Stimulated activated naive B cell treated with anti-CD40 and anti-IgM and Interleukin-4, amounts not matched to agents 10 μg/mL and 1 μg/mL and 100 μg/mL, for 72 hours (primary cell): ENCODE data around the gene INTS1.

Experiments
- ATAC-seq, 2 donors: fragments of 150-1000 bp; cut with Tn5 transposase; replicated peaks; 2 replicates each; pipeline ENCODE4 v1.10.0; 2021; ENCODE audit warnings: moderate library complexity in 1 of 2
- DNase-seq: peaks from one replicate; pipeline ENCODE4 v3.0.0; 2021
- H3K27ac Mint-ChIP-seq: one replicate; pipeline ENCODE4 v1.8.0; 2022; ENCODE audit warnings: mild to moderate bottlenecking, mixed read lengths
- H3K27me3 Mint-ChIP-seq, 2 donors: one replicate each; pipeline ENCODE4 v1.8.0; 2022; ENCODE audit warnings: mixed read lengths in 2 of 2
- H3K36me3 Mint-ChIP-seq, 2 donors: one replicate each; pipeline ENCODE4 v1.8.0; 2022; ENCODE audit warnings: mixed read lengths in 2 of 2, mild to moderate bottlenecking in 1 of 2
- H3K4me1 Mint-ChIP-seq, 2 donors: one replicate each; pipeline ENCODE4 v1.8.0; 2022; ENCODE audit warnings: mixed read lengths in 2 of 2, mild to moderate bottlenecking in 1 of 2
- H3K4me3 Mint-ChIP-seq, 2 donors: one replicate each; pipeline ENCODE4 v1.8.0; 2022; ENCODE audit warnings: mild to moderate bottlenecking in 2 of 2, mixed read lengths in 2 of 2, moderate library complexity in 1 of 2
- H3K9me3 Mint-ChIP-seq, 2 donors: one replicate each; pipeline ENCODE4 v1.8.0; 2022; ENCODE audit warnings: mixed read lengths in 2 of 2, mild to moderate bottlenecking in 1 of 2

INTS1 gene

GRCh38 chr7:1498370-1499305 lies 5.6 kb downstream of the INTS1 start:
- Mint-ChIP-seq H3K27ac (peak overlapping the region; percentile 20), H3K9me3 (no peaks in the 10 kb centered on the region), H3K4me3 (no peak overlapping the region), H3K4me1 (peaks cover 25 to 30% of the 10 kb centered on the region in 2 donors), H3K36me3 (peaks cover 40 to 44% of the 10 kb centered on the region in 2 donors), H3K27me3 (no peaks in the 10 kb centered on the region)
- ATAC-seq (no peak), DNase-seq (no peak)

GRCh38 chr7:1497293-1497927 lies 6.8 kb downstream of the INTS1 start:
- Mint-ChIP-seq H3K27me3 (no peaks in the 10 kb centered on the region), H3K4me1 (peaks cover 16 to 19% of the 10 kb centered on the region in 2 donors), H3K27ac (no peak overlapping the region), H3K9me3 (no peaks in the 10 kb centered on the region), H3K36me3 (peaks cover 41% of the 10 kb centered on the region in 2 donors), H3K4me3 (no peak overlapping the region)
- ATAC-seq = no peak
- no peak for DNase-seq

- H3K9me3 Mint-ChIP-seq = no peaks in the 10 kb centered on the region
- H3K27me3 Mint-ChIP-seq = no peaks in the 10 kb centered on the region
- DNase-seq (no peak), ATAC-seq (no peak)
- peaks cover 9 to 12% of the 10 kb centered on the region in 2 donors for H3K4me1 Mint-ChIP-seq
- no peak overlapping the region for H3K4me3 Mint-ChIP-seq
- H3K27ac Mint-ChIP-seq = no peak overlapping the region
- H3K36me3 Mint-ChIP-seq = peaks cover 41 to 42% of the 10 kb centered on the region in 2 donors
These were observed 7.5 kb downstream of the INTS1 start for GRCh38 chr7:1496531-1497292.

- ATAC-seq (no peak), DNase-seq (no peak)
- H3K36me3 Mint-ChIP-seq = peaks cover 39 to 44% of the 10 kb centered on the region in 2 donors
- peaks cover 5 to 8% of the 10 kb centered on the region in 2 donors for H3K4me1 Mint-ChIP-seq
- no peaks in the 10 kb centered on the region for H3K27me3 Mint-ChIP-seq
- H3K9me3 Mint-ChIP-seq = no peaks in the 10 kb centered on the region
- H3K4me3 Mint-ChIP-seq = no peak overlapping the region
- H3K27ac Mint-ChIP-seq = no peak overlapping the region
These were observed 8.5 kb downstream of the INTS1 start for GRCh38 chr7:1495564-1496242.

GRCh38 chr7:1494866-1495563 lies 9.2 kb downstream of the INTS1 start:
- no peak overlapping the region for H3K4me3 Mint-ChIP-seq
- no peak for DNase-seq
- ATAC-seq = no peak
- H3K27me3 Mint-ChIP-seq = no peaks in the 10 kb centered on the region
- H3K36me3 Mint-ChIP-seq = peaks cover 37 to 42% of the 10 kb centered on the region in 2 donors
- H3K9me3 Mint-ChIP-seq = no peaks in the 10 kb centered on the region
- H3K27ac Mint-ChIP-seq = no peak overlapping the region
- H3K4me1 Mint-ChIP-seq = peaks cover 0 to 2% of the 10 kb centered on the region in 2 donors

- Mint-ChIP-seq H3K4me1 (no peaks in the 10 kb centered on the region), H3K4me3 (no peak overlapping the region), H3K9me3 (no peaks in the 10 kb centered on the region), H3K27me3 (no peaks in the 10 kb centered on the region), H3K27ac (no peak overlapping the region), H3K36me3 (peaks cover 37 to 46% of the 10 kb centered on the region in 2 donors)
- ATAC-seq = no peak
- DNase-seq = no peak
These were observed 9.7 kb downstream of the INTS1 start for GRCh38 chr7:1494447-1494846.

GRCh38 chr7:1493571-1493970 lies 10.6 kb downstream of the INTS1 start:
- no peaks in the 10 kb centered on the region for H3K27me3 Mint-ChIP-seq
- ATAC-seq (no peak), DNase-seq (no peak)
- H3K9me3 Mint-ChIP-seq = no peaks in the 10 kb centered on the region
- no peak overlapping the region for H3K4me3 Mint-ChIP-seq
- peaks cover 43 to 55% of the 10 kb centered on the region in 2 donors for H3K36me3 Mint-ChIP-seq
- no peaks in the 10 kb centered on the region for H3K4me1 Mint-ChIP-seq
- no peak overlapping the region for H3K27ac Mint-ChIP-seq

- DNase-seq = no peak
- no peak overlapping the region for H3K4me3 Mint-ChIP-seq
- no peaks in the 10 kb centered on the region for H3K27me3 Mint-ChIP-seq
- peaks cover 47 to 59% of the 10 kb centered on the region in 2 donors for H3K36me3 Mint-ChIP-seq
- no peaks in the 10 kb centered on the region for H3K4me1 Mint-ChIP-seq
- no peaks in the 10 kb centered on the region for H3K9me3 Mint-ChIP-seq
- no peak overlapping the region for H3K27ac Mint-ChIP-seq
- ATAC-seq = no peak
These were observed 11.1 kb downstream of the INTS1 start for GRCh38 chr7:1493129-1493528.

- DNase-seq (no peak), ATAC-seq (no peak)
- no peaks in the 10 kb centered on the region for H3K9me3 Mint-ChIP-seq
- H3K27me3 Mint-ChIP-seq = no peaks in the 10 kb centered on the region
- no peak overlapping the region for H3K27ac Mint-ChIP-seq
- H3K4me3 Mint-ChIP-seq = no peak overlapping the region
- H3K4me1 Mint-ChIP-seq = no peaks in the 10 kb centered on the region
- peaks cover 48 to 59% of the 10 kb centered on the region in 2 donors for H3K36me3 Mint-ChIP-seq
These were observed 11.5 kb downstream of the INTS1 start for GRCh38 chr7:1492640-1493039.

- no peaks in the 10 kb centered on the region for H3K27me3 Mint-ChIP-seq
- H3K4me3 Mint-ChIP-seq = no peak overlapping the region
- H3K27ac Mint-ChIP-seq = no peak overlapping the region
- DNase-seq = no peak
- H3K4me1 Mint-ChIP-seq = no peaks in the 10 kb centered on the region
- no peaks in the 10 kb centered on the region for H3K9me3 Mint-ChIP-seq
- no peak for ATAC-seq
- H3K36me3 Mint-ChIP-seq = peaks cover 47 to 55% of the 10 kb centered on the region in 2 donors
These were observed 12.0 kb downstream of the INTS1 start for GRCh38 chr7:1492221-1492620.

- Mint-ChIP-seq H3K9me3 (no peaks in the 10 kb centered on the region), H3K4me1 (no peaks in the 10 kb centered on the region), H3K27me3 (no peaks in the 10 kb centered on the region), H3K36me3 (peaks cover 41 to 53% of the 10 kb centered on the region in 2 donors), H3K4me3 (no peak overlapping the region), H3K27ac (peak overlapping the region; percentile 51)
- DNase-seq (no peak), ATAC-seq (no peak)
These were observed 13.4 kb downstream of the INTS1 start for GRCh38 chr7:1490837-1491236.

- no peaks in the 10 kb centered on the region for H3K4me1 Mint-ChIP-seq
These were observed 14.9 kb downstream of the INTS1 start for GRCh38 chr7:1489336-1489735.

GRCh38 chr7:1488016-1488415 lies 16.2 kb downstream of the INTS1 start:
- Mint-ChIP-seq H3K27ac (peak overlapping the region; percentile 31), H3K9me3 (no peaks in the 10 kb centered on the region), H3K4me1 (no peaks in the 10 kb centered on the region), H3K36me3 (peaks cover 47 to 64% of the 10 kb centered on the region in 2 donors), H3K4me3 (no peak overlapping the region), H3K27me3 (no peaks in the 10 kb centered on the region)
- DNase-seq (no peak), ATAC-seq (no peak)

More at GRCh38 chr7:1489336-1489735, 14.9 kb downstream of the INTS1 start:
- H3K36me3 Mint-ChIP-seq = peaks cover 43 to 61% of the 10 kb centered on the region in 2 donors
- no peak for ATAC-seq
- no peaks in the 10 kb centered on the region for H3K27me3 Mint-ChIP-seq
- DNase-seq = no peak
- H3K27ac Mint-ChIP-seq = no peak overlapping the region
- H3K9me3 Mint-ChIP-seq = no peaks in the 10 kb centered on the region
- no peak overlapping the region for H3K4me3 Mint-ChIP-seq
